H1 (cell line): Measurements from ENCODE around the gene RAD51B. TPM values are rescaled to one million over a fixed set of nuclear protein-coding genes. Genes with fewer than 3 reads are reported as not detected.

ENCODE experiments used
- CTCF ChIA-PET: fragments of 300-600 bp; sonication (Branson Sonifier 250); formaldehyde crosslinking; loops from one replicate; lab custom pipeline; 2021; ENCODE audit not compliant: partially characterized antibody; lab: Charles Lee
- POLR2A ChIA-PET: fragments of 300-600 bp; sonication (Branson Sonifier 250); formaldehyde crosslinking; loops from one replicate; lab custom pipeline; 2021; ENCODE audit warnings: inconsistent platforms; ENCODE audit not compliant: partially characterized antibody; lab: Charles Lee
- DNase-seq, 2 experiments: peaks; one replicate each; pipeline versions ENCODE4 v3.0.0 to v3.0.0-alpha.2; 2010 to 2022; ENCODE audit warnings: low spot score in 2 of 2, low read depth in 1 of 2, mixed read lengths in 1 of 2
- FAIRE-seq: peaks from 2 replicates; lab custom pipeline; 2011; peaks lifted over from hg19 to GRCh38; lab: Jason Lieb, UNC
- H2AFZ ChIP-seq: 2 replicates; pipeline ENCODE4 v1.8.1; 2012; ENCODE audit warnings: low read length, inconsistent platforms
- H2AK5ac ChIP-seq: 2 replicates; pipeline ENCODE4 v1.6.1; 2013; ENCODE audit warnings: low read depth, low read length
- H2BK120ac ChIP-seq: replicated peaks from 2 replicates; pipeline ENCODE3; 2013; ENCODE audit warnings: low read depth, low read length, inconsistent platforms
- H2BK12ac ChIP-seq: 2 replicates; pipeline ENCODE4 v1.6.1; 2013; ENCODE audit warnings: low read depth, low read length
- H2BK15ac ChIP-seq: 2 replicates; pipeline ENCODE4 v1.6.1; 2013; ENCODE audit warnings: low read length
- H2BK20ac ChIP-seq: 2 replicates; pipeline ENCODE4 v1.6.1; 2013; ENCODE audit warnings: low read length
- H2BK5ac ChIP-seq: 2 replicates; pipeline ENCODE4 v1.6.1; 2013; ENCODE audit warnings: low read depth, low read length
- H3K14ac ChIP-seq: 2 replicates; pipeline ENCODE4 v1.6.1; 2013; ENCODE audit warnings: inconsistent platforms; ENCODE audit not compliant: insufficient read length
- H3K18ac ChIP-seq: 2 replicates; pipeline ENCODE4 v1.6.1; 2013; ENCODE audit warnings: low read length; ENCODE audit errors: extremely low read depth
- H3K23ac ChIP-seq: 2 replicates; pipeline ENCODE4 v1.6.1; 2013; ENCODE audit warnings: inconsistent platforms; ENCODE audit not compliant: insufficient read length
- H3K23me2 ChIP-seq: 2 replicates; pipeline ENCODE4 v1.6.1; 2013; ENCODE audit warnings: low read depth, low read length
- H3K27ac ChIP-seq: 2 replicates; pipeline ENCODE4 v1.6.1; 2011; ENCODE audit warnings: low read depth, low read length, inconsistent platforms
- H3K27me3 ChIP-seq, 4 experiments: replicated peaks in 1 of 4; 1 replicate in 1 of 4; 2 replicates in 3 of 4; pipeline versions ENCODE4 v1.6.1 to v1.8.1; 2011 to 2013; ENCODE audit warnings: low read length in 3 of 4, mild to moderate bottlenecking in 3 of 4, inconsistent platforms in 2 of 4, mixed read lengths in 2 of 4, moderate library complexity in 1 of 4; ENCODE audit not compliant: control insufficient read depth in 3 of 4, insufficient read depth in 3 of 4; ENCODE audit errors: extremely low read depth in 1 of 4
- H3K36me3 ChIP-seq, 4 experiments: 2 replicates each; pipeline versions ENCODE4 v1.6.1 to v1.8.1; 2011 to 2013; ENCODE audit warnings: mild to moderate bottlenecking in 4 of 4, low read length in 3 of 4, moderate library complexity in 2 of 4, control low read depth in 1 of 4, inconsistent platforms in 1 of 4; ENCODE audit not compliant: insufficient read depth in 4 of 4, control insufficient read depth in 2 of 4
- H3K4ac ChIP-seq: replicated peaks from 2 replicates; pipeline ENCODE3; 2013; ENCODE audit warnings: low read length, low read depth, mixed read lengths, inconsistent platforms; ENCODE audit not compliant: insufficient read length
- H3K4me1 ChIP-seq, 4 experiments: replicated peaks in 1 of 4; 1 replicate in 1 of 4; 2 replicates in 3 of 4; pipeline versions ENCODE4 v1.6.1 to v1.8.1; 2011 to 2013; ENCODE audit warnings: low read length in 3 of 4, inconsistent platforms in 2 of 4, mixed read lengths in 1 of 4; ENCODE audit not compliant: insufficient read depth in 4 of 4, control insufficient read depth in 3 of 4
- H3K4me2 ChIP-seq, 2 experiments: 2 replicates each; pipeline versions ENCODE4 v1.6.1 to v1.8.1; 2011 to 2013; ENCODE audit warnings: low read depth in 2 of 2, low read length in 2 of 2, control low read depth in 1 of 2, inconsistent platforms in 1 of 2, mild to moderate bottlenecking in 1 of 2; ENCODE audit not compliant: insufficient read depth in 1 of 2
- H3K4me3 ChIP-seq, 4 experiments: fragments of 200-600, 300-600 bp in 1 of 4; sonication (generic), shearing (Covaris generic), sonication (Bioruptor Twin) in 1 of 4; 2 replicates each; pipeline versions ENCODE4 v1.5.1 to v1.8.1; 2011 to 2016; ENCODE audit warnings: low read length in 4 of 4, low read depth in 3 of 4, control low read depth in 2 of 4, inconsistent platforms in 2 of 4, mild to moderate bottlenecking in 2 of 4, mixed read lengths in 1 of 4, moderate library complexity in 1 of 4; ENCODE audit not compliant: insufficient read depth in 2 of 4; ENCODE audit errors: extremely low read depth in 1 of 4
- H3K56ac ChIP-seq: replicated peaks from 2 replicates; pipeline ENCODE3; 2013; ENCODE audit warnings: low read depth, mild to moderate bottlenecking, mixed read lengths, low read length, inconsistent platforms; ENCODE audit not compliant: insufficient read length
- H3K79me1 ChIP-seq: 2 replicates; pipeline ENCODE4 v1.6.1; 2013; ENCODE audit warnings: low read depth, low read length, control low read depth
- H3K79me2 ChIP-seq, 2 experiments: 2 replicates each; pipeline versions ENCODE4 v1.6.1 to v1.8.1; 2012 to 2013; ENCODE audit warnings: low read length in 2 of 2, mild to moderate bottlenecking in 2 of 2, inconsistent platforms in 1 of 2; ENCODE audit not compliant: insufficient read depth in 2 of 2, control insufficient read depth in 1 of 2
- H3K9ac ChIP-seq, 4 experiments: replicated peaks in 1 of 4; 1 replicate in 1 of 4; 2 replicates in 3 of 4; pipeline versions ENCODE4 v1.6.1 to v1.8.1; 2011 to 2013; ENCODE audit warnings: low read depth in 3 of 4, low read length in 3 of 4, control low read depth in 2 of 4, mild to moderate bottlenecking in 2 of 4, moderate library complexity in 2 of 4, inconsistent platforms in 1 of 4; ENCODE audit errors: extremely low read depth in 1 of 4
- H3K9me3 ChIP-seq, 2 experiments: 2 replicates each; pipeline versions ENCODE4 v1.6.1 to v1.8.1; 2012 to 2013; ENCODE audit warnings: mild to moderate bottlenecking in 2 of 2, moderate library complexity in 2 of 2, control low read depth in 1 of 2, inconsistent platforms in 1 of 2, low read depth in 1 of 2, low read length in 1 of 2, mixed read lengths in 1 of 2; ENCODE audit not compliant: insufficient read depth in 2 of 2
- H4K20me1 ChIP-seq, 2 experiments: replicated peaks in 1 of 2; 2 replicates each; pipeline versions ENCODE3 to v1.8.1; 2011 to 2013; ENCODE audit warnings: inconsistent platforms in 2 of 2, low read length in 2 of 2, mild to moderate bottlenecking in 1 of 2; ENCODE audit not compliant: insufficient read depth in 2 of 2, control insufficient read depth in 1 of 2
- H4K5ac ChIP-seq: 2 replicates; pipeline ENCODE4 v1.6.1; 2013; ENCODE audit warnings: low read length, low read depth, mixed read lengths, inconsistent platforms; ENCODE audit not compliant: insufficient read length
- H4K8ac ChIP-seq: 2 replicates; pipeline ENCODE4 v1.8.0; 2013; ENCODE audit warnings: mild to moderate bottlenecking, moderate library complexity, low read length, inconsistent platforms; ENCODE audit not compliant: insufficient read depth; ENCODE audit errors: extremely low read depth
- H4K91ac ChIP-seq: replicated peaks from 2 replicates; pipeline ENCODE3; 2013; ENCODE audit warnings: low read length, mixed read lengths, inconsistent platforms; ENCODE audit not compliant: insufficient read length
- BACH1 ChIP-seq: IDR thresholded peaks from 2 replicates; pipeline ENCODE4 v1.6.1; 2012; ENCODE audit warnings: low read length, improper control_type of control experiment
- BCL11A ChIP-seq, 2 experiments: IDR thresholded peaks; one replicate each; pipeline ENCODE4 v1.6.1; 2011; ENCODE audit warnings: low read depth in 2 of 2, low read length in 2 of 2, mild to moderate bottlenecking in 2 of 2
- CBX8 ChIP-seq: fragments of 300-800, 300-1000 bp; sonication (generic); IDR thresholded peaks from 2 replicates; pipeline ENCODE4 v1.7.1; 2016; ENCODE audit warnings: low read depth, low read length, borderline replicate concordance
- EP300 ChIP-seq, 2 experiments: IDR thresholded peaks; 1 replicate in 1 of 2; 2 replicates in 1 of 2; pipeline ENCODE4 v1.6.1; 2011 to 2012; ENCODE audit warnings: low read depth in 2 of 2, low read length in 2 of 2, mild to moderate bottlenecking in 2 of 2, borderline replicate concordance in 1 of 2, inconsistent platforms in 1 of 2, moderate library complexity in 1 of 2
- HDAC2 ChIP-seq, 2 experiments: fragments of 300-600 bp in 1 of 2; sonication (generic) in 1 of 2; IDR thresholded peaks; 2 replicates each; pipeline ENCODE4 v1.6.1; 2011 to 2012; ENCODE audit warnings: low read depth in 2 of 2, low read length in 2 of 2, mild to moderate bottlenecking in 2 of 2, moderate library complexity in 2 of 2, borderline replicate concordance in 1 of 2, inconsistent platforms in 1 of 2
- JUND ChIP-seq: IDR thresholded peaks from 2 replicates; pipeline ENCODE4 v1.6.1; 2011; ENCODE audit warnings: mild to moderate bottlenecking, improper control_type of control experiment, low read length
- NANOG ChIP-seq: IDR thresholded peaks from 2 replicates; pipeline ENCODE4 v1.6.1; 2011; ENCODE audit warnings: low read length, low read depth, mild to moderate bottlenecking, inconsistent platforms; ENCODE audit not compliant: insufficient read depth, poor library complexity, severe bottlenecking
- POLR2A ChIP-seq, 2 experiments: IDR thresholded peaks; 1 replicate in 1 of 2; 2 replicates in 1 of 2; pipeline ENCODE4 v1.6.1; 2011; ENCODE audit warnings: low read depth in 2 of 2, low read length in 2 of 2, mild to moderate bottlenecking in 2 of 2; ENCODE audit errors: control extremely low read depth in 1 of 2
- SRF ChIP-seq: IDR thresholded peaks from 2 replicates; pipeline ENCODE4 v1.6.1; 2011; ENCODE audit warnings: mild to moderate bottlenecking, low read depth, low read length, moderate library complexity
- TEAD4 ChIP-seq: IDR thresholded peaks from 2 replicates; pipeline ENCODE4 v1.6.1; 2012; ENCODE audit warnings: low read depth, low read length, inconsistent platforms, mixed read lengths
- WGBS, 2 experiments: shearing (Covaris generic) in 1 of 2; methylation state at CpG; one replicate each; pipeline versions ENCODE4 v1.1.6 to v1.1.7; 2013 to 2015; ENCODE audit warnings: low lambda C conversion rate in 2 of 2, mixed read lengths in 2 of 2, inconsistent platforms in 1 of 2, low coverage in 1 of 2, missing lambda C conversion rate in 1 of 2; ENCODE audit not compliant: insufficient replicate concordance in 2 of 2, insufficient coverage in 1 of 2, insufficient read length in 1 of 2; ENCODE audit errors: extremely low coverage in 1 of 2, missing lambda C conversion rate in 1 of 2; 5-methylcytosine and 5-hydroxymethylcytosine counted together
- polyA plus RNA-seq, 7 experiments: library from polyadenylated mRNA; depleted of rRNA in 3 of 7; stranded (reverse) in 5 of 7; unstranded in 2 of 7; fragments of >200 nt in 5 of 7; fragments of 200-250 nt in 2 of 7; gene quantifications; 1 replicate in 5 of 7; 2 replicates in 1 of 7; 4 replicates in 1 of 7; pipeline versions ENCODE4 v1.2.1 to v1.2.3, GENCODE V29; 2011 to 2013; ENCODE audit warnings: missing spikeins in 2 of 7, mixed read lengths in 2 of 7
- total RNA-seq: library from RNA; stranded (reverse); fragmentation: NEBNext Ultra II Directional; extraction: Animal tissue kit (Norgen Biotek cat#: 25700); gene quantifications from 2 replicates; pipeline ENCODE4 v1.2.1, GENCODE V29; 2021
- TF ChIP-seq, protein P1 (sequence below): IDR thresholded peaks from 2 replicates; pipeline ENCODE4 v1.6.1; 2011; ENCODE audit warnings: low read depth, mild to moderate bottlenecking, low read length; ENCODE audit not compliant: insufficient read depth
- TF ChIP-seq, protein P2 (sequence below): IDR thresholded peaks from 2 replicates; pipeline ENCODE4 v1.6.1; 2012; ENCODE audit warnings: inconsistent platforms

Gene RAD51B
- total and polyA plus RNA-seq, 2 of the 8 experiments (the other 6 are each of a cell fraction or from before 2014, with no cell fraction given): 3.9 to 14.9 TPM

DNA sequence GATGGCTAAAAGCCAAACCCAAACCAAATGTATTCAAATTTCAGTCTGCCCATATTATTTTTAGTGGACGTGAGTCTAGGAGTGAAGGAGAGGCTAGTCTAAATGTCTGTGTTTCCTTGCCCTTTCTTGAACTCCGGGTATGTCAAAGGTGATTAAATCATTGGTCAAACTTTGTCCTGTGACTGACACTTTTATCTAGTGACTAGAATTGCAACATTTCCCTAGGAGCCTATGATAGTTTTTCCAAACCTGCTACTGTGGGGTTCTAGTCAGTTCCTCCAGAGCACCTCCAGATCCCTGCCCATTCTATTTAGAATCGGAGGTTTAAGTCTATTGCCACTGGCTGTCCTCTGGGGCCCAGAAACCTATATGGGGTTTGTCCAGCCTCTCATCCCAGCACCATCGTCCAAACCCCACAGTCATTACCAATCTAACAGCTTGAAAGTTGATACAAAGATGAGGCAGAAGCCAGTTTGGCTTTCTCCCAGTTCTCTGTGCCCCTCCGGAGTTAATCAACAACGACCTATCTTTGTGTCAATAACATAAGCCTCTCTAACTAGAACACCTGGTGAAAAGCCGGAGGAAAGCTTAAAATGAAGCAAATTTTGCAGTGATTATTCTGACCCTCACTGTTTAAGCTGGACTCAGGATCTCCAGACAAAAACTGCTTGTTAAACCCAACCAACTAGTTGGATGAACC is 666.6 kb downstream of the RAD51B start:
- Histone ChIP-seq H3K79me1 (no peaks in the 10 kb centered on the region), H3K56ac (no peak overlapping the region), H3K18ac (no peak overlapping the region), H3K79me2 (no peaks in the 10 kb centered on the region), H4K20me1 (no peaks in the 10 kb centered on the region), H3K36me3 (no peaks in the 10 kb centered on the region), H4K5ac (no peak overlapping the region), H3K27me3 (no peaks in the 10 kb centered on the region), H3K4me1 (no peaks in the 10 kb centered on the region), H2BK20ac (no peak overlapping the region), H2AK5ac (no peak overlapping the region), H3K14ac (no peak overlapping the region), H4K91ac (no peak overlapping the region), H3K4me2 (no peak overlapping the region), H3K4me3 (no peak overlapping the region), H3K4ac (no peak overlapping the region), H4K8ac (no peak overlapping the region), H3K27ac (no peak overlapping the region), H2AFZ (no peak overlapping the region), H3K9ac (no peak overlapping the region), H2BK15ac (no peak overlapping the region), H3K23ac (no peak overlapping the region), H2BK120ac (no peak overlapping the region), H3K23me2 (no peaks in the 10 kb centered on the region; the same call in 1 of the 2 replicates), H2BK12ac (no peak overlapping the region), H3K9me3 (no peaks in the 10 kb centered on the region), H2BK5ac (no peak overlapping the region)
- ChIA-PET POLR2A (no interaction called here), CTCF (interaction anchor here (0.7 to 1.2 kb wide), 5 partner anchors 15 to 243 kb away, joined by 3 read pairs; no protein-coding TSS in a partner anchor)
- WGBS, 2 experiments: 92% methylated on average over 7 of the region's 7 CpGs; no CpG with 5 or more reads in 1 of the 2 experiments
- DNase-seq: no peak
- no peak for FAIRE-seq
- TF ChIP-seq POLR2A (IDR thresholded peaks at IDR 0.05; ENCODE audit: control extremely low read depth in 1 of 2, low read depth in 2 of 2, low read length in 2 of 2): no peak
- TF ChIP-seq EP300 (IDR thresholded peaks at IDR 0.05; ENCODE audit: borderline replicate concordance in 1 of 2, low read depth in 2 of 2, low read length in 2 of 2): no peak
- TF ChIP-seq BCL11A (IDR thresholded peaks at IDR 0.05; ENCODE audit: low read depth in 2 of 2, low read length in 2 of 2): no peak
- TF ChIP-seq, protein P1, sequence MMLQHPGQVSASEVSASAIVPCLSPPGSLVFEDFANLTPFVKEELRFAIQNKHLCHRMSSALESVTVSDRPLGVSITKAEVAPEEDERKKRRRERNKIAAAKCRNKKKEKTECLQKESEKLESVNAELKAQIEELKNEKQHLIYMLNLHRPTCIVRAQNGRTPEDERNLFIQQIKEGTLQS: no peak
- no peak for TF ChIP-seq CBX8
- no peak for TF ChIP-seq HDAC2 (IDR thresholded peaks at IDR 0.05; ENCODE audit: borderline replicate concordance in 1 of 2, low read depth in 2 of 2, low read length in 2 of 2)
- TF ChIP-seq TEAD4: no peak
- TF ChIP-seq, protein P2, sequence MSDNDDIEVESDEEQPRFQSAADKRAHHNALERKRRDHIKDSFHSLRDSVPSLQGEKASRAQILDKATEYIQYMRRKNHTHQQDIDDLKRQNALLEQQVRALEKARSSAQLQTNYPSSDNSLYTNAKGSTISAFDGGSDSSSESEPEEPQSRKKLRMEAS: no peak
- TF ChIP-seq BACH1: no peak
- no peak for TF ChIP-seq SRF
- no peak for TF ChIP-seq NANOG
- TF ChIP-seq JUND: no peak
